Caco-2 (cell line): ENCODE measurements around the gene GPR25. TPM values are rescaled to one million over a fixed set of nuclear protein-coding genes. Genes with fewer than 3 reads are reported as not detected.

Source experiments
- BruUV-seq: library from RNA; stranded (reverse); fragments of 400-500 nt; replicated peaks from 2 replicates; lab custom pipeline; 2021; lab: Mats Ljungman, UMichigan
- CTCF ChIA-PET: fragments of 300-600 bp; sonication (Branson Sonifier 250); formaldehyde crosslinking; loops from one replicate; lab custom pipeline; 2022; ENCODE audit warnings: antibody characterized with exemption; lab: Charles Lee
- POLR2A ChIA-PET: fragments of 300-600 bp; sonication (Branson Sonifier 250); formaldehyde crosslinking; loops from one replicate; lab custom pipeline; 2022; ENCODE audit warnings: antibody characterized with exemption; lab: Charles Lee
- DNase-seq, 2 experiments: peaks; one replicate each; pipeline versions ENCODE4 v3.0.0 to v3.0.0-alpha.2; 2020 to 2022
- H3K27me3 ChIP-seq: replicated peaks from 2 replicates; pipeline ENCODE4 v1.6.0; 2011; ENCODE audit warnings: low read length; ENCODE audit not compliant: control insufficient read depth, insufficient read depth
- H3K36me3 ChIP-seq: 2 replicates; pipeline ENCODE4 v1.5.1; 2011; ENCODE audit warnings: low read length; ENCODE audit not compliant: control insufficient read depth, insufficient read depth
- H3K4me1 ChIP-seq: fragments of 250-450 bp; sonication (Bioruptor Pico); 2 replicates; pipeline ENCODE4 v1.5.1; 2020; ENCODE audit warnings: mild to moderate bottlenecking
- H3K4me3 ChIP-seq: 2 replicates; pipeline ENCODE4 v1.5.1; 2011; ENCODE audit warnings: low read depth, mild to moderate bottlenecking, control low read depth, low read length
- H3K9me3 ChIP-seq: fragments of 250-450 bp; sonication (Bioruptor Pico); 2 replicates; pipeline ENCODE4 v1.5.1; 2020; ENCODE audit warnings: mild to moderate bottlenecking, moderate library complexity
- H3K27ac Mint-ChIP-seq: one replicate; pipeline ENCODE4 v1.8.0; 2022; ENCODE audit warnings: mixed read lengths; ENCODE audit not compliant: unreplicated experiment
- H3K27me3 Mint-ChIP-seq: one replicate; pipeline ENCODE4 v1.8.0; 2022; ENCODE audit warnings: mixed read lengths; ENCODE audit not compliant: insufficient read depth, unreplicated experiment
- H3K36me3 Mint-ChIP-seq: one replicate; pipeline ENCODE4 v1.8.0; 2022; ENCODE audit warnings: mild to moderate bottlenecking, mixed read lengths; ENCODE audit not compliant: insufficient read depth, unreplicated experiment
- H3K4me1 Mint-ChIP-seq: one replicate; pipeline ENCODE4 v1.8.0; 2022; ENCODE audit warnings: low read depth, mixed read lengths; ENCODE audit not compliant: unreplicated experiment
- H3K4me3 Mint-ChIP-seq: one replicate; pipeline ENCODE4 v1.8.0; 2022; ENCODE audit warnings: mild to moderate bottlenecking, moderate library complexity, mixed read lengths; ENCODE audit not compliant: unreplicated experiment
- H3K9me3 Mint-ChIP-seq: one replicate; pipeline ENCODE4 v1.8.0; 2022; ENCODE audit warnings: mixed read lengths; ENCODE audit not compliant: unreplicated experiment
- intact Hi-C: fragments of 100-400 bp; cut with micrococcal nuclease; formaldehyde crosslinking; loops from one replicate; pipeline ENCODE4 v1.10.0; 2022; ENCODE audit not compliant: unreplicated experiment
- total RNA-seq: library from RNA; stranded (reverse); gene quantifications from 2 replicates; pipeline ENCODE4 v1.2.3, GENCODE V29; 2022
- TF ChIP-seq, protein P1 (sequence below), 2 experiments: fragments of 200-600 bp in 1 of 2; IDR thresholded peaks; 1 replicate in 1 of 2; 2 replicates in 1 of 2; pipeline versions ENCODE4 v1.5.1 to v1.8.0; 2011 to 2022; ENCODE audit warnings: antibody characterized with exemption in 1 of 2, control low read depth in 1 of 2, inconsistent platforms in 1 of 2, low read depth in 1 of 2, low read length in 1 of 2, mild to moderate bottlenecking in 1 of 2, moderate library complexity in 1 of 2; ENCODE audit not compliant: insufficient read depth in 1 of 2, severe bottlenecking in 1 of 2, unreplicated experiment in 1 of 2

GPR25 gene
- total RNA-seq, 1 experiment from 2014 or later = not detected

DNA sequence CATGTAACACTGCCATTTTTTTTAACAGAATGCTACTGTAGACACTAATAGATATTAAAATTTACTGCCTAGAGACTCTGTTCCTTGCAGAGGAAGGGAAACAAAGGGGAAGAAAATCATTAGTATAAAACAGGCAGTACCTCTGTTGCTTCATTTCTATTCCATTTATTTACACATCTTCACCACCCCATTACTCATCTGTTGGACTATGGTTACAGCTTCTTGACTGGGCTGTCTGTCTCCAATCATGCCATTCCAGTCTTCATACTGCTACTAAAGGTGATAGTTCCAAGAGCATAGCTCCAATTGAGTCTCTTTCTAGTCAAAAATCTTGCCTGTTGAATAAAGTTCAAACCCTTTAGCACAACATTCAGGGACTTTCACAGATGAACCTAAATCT lies 22.2 kb upstream of the GPR25 start:
- TF ChIP-seq, protein P1, sequence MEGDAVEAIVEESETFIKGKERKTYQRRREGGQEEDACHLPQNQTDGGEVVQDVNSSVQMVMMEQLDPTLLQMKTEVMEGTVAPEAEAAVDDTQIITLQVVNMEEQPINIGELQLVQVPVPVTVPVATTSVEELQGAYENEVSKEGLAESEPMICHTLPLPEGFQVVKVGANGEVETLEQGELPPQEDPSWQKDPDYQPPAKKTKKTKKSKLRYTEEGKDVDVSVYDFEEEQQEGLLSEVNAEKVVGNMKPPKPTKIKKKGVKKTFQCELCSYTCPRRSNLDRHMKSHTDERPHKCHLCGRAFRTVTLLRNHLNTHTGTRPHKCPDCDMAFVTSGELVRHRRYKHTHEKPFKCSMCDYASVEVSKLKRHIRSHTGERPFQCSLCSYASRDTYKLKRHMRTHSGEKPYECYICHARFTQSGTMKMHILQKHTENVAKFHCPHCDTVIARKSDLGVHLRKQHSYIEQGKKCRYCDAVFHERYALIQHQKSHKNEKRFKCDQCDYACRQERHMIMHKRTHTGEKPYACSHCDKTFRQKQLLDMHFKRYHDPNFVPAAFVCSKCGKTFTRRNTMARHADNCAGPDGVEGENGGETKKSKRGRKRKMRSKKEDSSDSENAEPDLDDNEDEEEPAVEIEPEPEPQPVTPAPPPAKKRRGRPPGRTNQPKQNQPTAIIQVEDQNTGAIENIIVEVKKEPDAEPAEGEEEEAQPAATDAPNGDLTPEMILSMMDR (IDR thresholded peaks at IDR 0.05; ENCODE audit: insufficient read depth in 1 of 2, low read depth in 1 of 2, low read length in 1 of 2, severe bottlenecking in 1 of 2, unreplicated experiment in 1 of 2) = no peak
- CTCF ChIA-PET = no interaction called here
- Histone ChIP-seq H3K27me3 (no peaks in the 10 kb centered on the region), H3K4me3 (no peak overlapping the region), H3K4me1 (no peaks in the 10 kb centered on the region), H3K9me3 (no peaks in the 10 kb centered on the region), H3K36me3 (no peaks in the 10 kb centered on the region)
- Mint-ChIP-seq H3K9me3 (no peaks in the 10 kb centered on the region), H3K4me3 (no peak overlapping the region), H3K27ac (no peak overlapping the region), H3K27me3 (no peaks in the 10 kb centered on the region), H3K36me3 (peaks cover 57% of the 10 kb centered on the region), H3K4me1 (no peaks in the 10 kb centered on the region)
- intact Hi-C loops = no loop called here
- POLR2A ChIA-PET = no interaction called here
- DNase-seq = no peak
- no TSS peak for BruUV-seq

GRCh38 chr1:200856716-200857357 lies 15.9 kb upstream of the GPR25 start:
- TF ChIP-seq, protein P1 (IDR thresholded peaks at IDR 0.05; ENCODE audit: insufficient read depth in 1 of 2, low read depth in 1 of 2, low read length in 1 of 2, severe bottlenecking in 1 of 2, unreplicated experiment in 1 of 2) = no peak
- no peak for DNase-seq
- Histone ChIP-seq H3K4me1 (no peaks in the 10 kb centered on the region), H3K27me3 (no peaks in the 10 kb centered on the region), H3K9me3 (no peaks in the 10 kb centered on the region), H3K4me3 (no peak overlapping the region), H3K36me3 (0 out of 2 replicates have a peak, but pooled peaks cover 1% of the 10 kb centered on the region)
- intact Hi-C loops = no loop called here
- no peak overlapping the region for H3K4me3 Mint-ChIP-seq
- no peaks in the 10 kb centered on the region for H3K27me3 Mint-ChIP-seq
- H3K9me3 Mint-ChIP-seq = no peaks in the 10 kb centered on the region
- no TSS peak for BruUV-seq
- H3K4me1 Mint-ChIP-seq = no peaks in the 10 kb centered on the region
- ChIA-PET POLR2A (no interaction called here), CTCF (interaction anchor here (0.6 kb wide), 1 partner anchor 205 kb away, joined by 3 read pairs; no protein-coding TSS in a partner anchor)
- H3K36me3 Mint-ChIP-seq = peaks cover 15% of the 10 kb centered on the region
- no peak overlapping the region for H3K27ac Mint-ChIP-seq

DNA sequence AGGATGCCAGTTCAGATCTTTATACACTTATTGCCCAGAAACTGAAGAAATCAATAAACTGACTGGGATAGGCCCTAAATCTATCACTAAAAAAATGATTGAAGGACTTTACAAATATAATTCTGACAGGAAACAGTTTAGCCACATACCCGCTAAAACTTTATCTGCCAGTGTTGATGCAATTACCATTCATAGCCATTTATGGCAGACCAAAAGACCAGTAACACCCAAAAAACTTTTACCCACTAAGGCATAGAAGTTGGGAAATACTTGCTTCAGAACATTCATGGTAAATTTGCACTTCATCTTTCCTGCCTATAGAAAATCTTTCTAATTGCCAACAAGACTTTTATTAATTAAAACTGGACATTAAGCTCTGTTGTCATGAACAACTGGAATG lies 15.0 kb upstream of the GPR25 start:
- Histone ChIP-seq H3K4me1 (no peaks in the 10 kb centered on the region), H3K36me3 (0 out of 2 replicates have a peak, but pooled peaks cover 1% of the 10 kb centered on the region), H3K27me3 (no peaks in the 10 kb centered on the region), H3K9me3 (no peaks in the 10 kb centered on the region), H3K4me3 (no peak overlapping the region)
- no peak for DNase-seq
- Mint-ChIP-seq H3K4me3 (no peak overlapping the region), H3K4me1 (no peaks in the 10 kb centered on the region), H3K36me3 (peaks cover 16% of the 10 kb centered on the region), H3K9me3 (no peaks in the 10 kb centered on the region), H3K27ac (no peak overlapping the region), H3K27me3 (no peaks in the 10 kb centered on the region)
- TF ChIP-seq, protein P1 (IDR thresholded peaks at IDR 0.05; ENCODE audit: insufficient read depth in 1 of 2, low read depth in 1 of 2, low read length in 1 of 2, severe bottlenecking in 1 of 2, unreplicated experiment in 1 of 2) = no peak
- BruUV-seq = TSS peak; percentile 19
- intact Hi-C loops = no loop called here
- CTCF ChIA-PET = no interaction called here
- POLR2A ChIA-PET = no interaction called here
